ENCODE results near the gene GPX5.

Gene GPX5

GRCh38 chr6:28563430-28564095 lies 37.9 kb downstream of the GPX5 start:
- DNase-seq = no peak

GRCh38 chr6:28565823-28566526 lies 40.3 kb downstream of the GPX5 start:
- DNase-seq = no peak

DNA sequence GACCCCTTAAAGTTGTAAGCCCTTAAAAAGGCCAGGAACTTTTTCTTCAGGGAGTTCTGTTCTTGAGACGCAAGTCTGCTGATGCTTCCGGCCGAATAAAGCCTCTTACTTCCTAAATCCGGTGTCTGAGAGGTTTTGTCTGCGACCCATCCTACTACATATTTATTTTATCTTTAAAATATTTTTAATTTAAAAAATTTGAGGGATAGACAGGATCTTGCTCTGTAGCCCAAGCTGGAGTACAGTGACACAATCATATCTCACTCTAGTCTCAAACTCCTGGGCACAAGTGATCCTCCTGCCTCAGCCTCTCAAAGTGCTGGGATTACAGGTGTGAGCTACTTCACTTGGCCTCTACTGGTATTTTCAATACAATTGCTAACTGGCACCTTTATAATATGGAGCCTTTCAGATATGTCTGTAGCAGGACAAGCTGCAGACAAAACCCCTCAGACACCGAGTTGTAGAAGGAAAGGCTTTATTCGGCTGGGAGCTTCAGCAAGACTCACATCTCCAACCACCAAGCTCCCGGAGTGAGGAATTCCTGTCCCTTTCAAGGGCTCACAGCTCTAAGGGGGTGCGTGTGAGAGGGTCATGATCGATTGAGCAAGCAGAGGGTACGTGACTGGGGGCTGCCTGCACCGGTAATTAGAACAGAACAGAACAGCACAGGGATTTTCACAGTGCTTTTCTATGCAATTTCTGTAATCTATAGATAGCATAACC lies 41.0 kb downstream of the GPX5 start:
- DNase-seq = no peak

- DNase-seq = no peak
These were observed 41.8 kb downstream of the GPX5 start for GRCh38 chr6:28567506-28567905.

DNA sequence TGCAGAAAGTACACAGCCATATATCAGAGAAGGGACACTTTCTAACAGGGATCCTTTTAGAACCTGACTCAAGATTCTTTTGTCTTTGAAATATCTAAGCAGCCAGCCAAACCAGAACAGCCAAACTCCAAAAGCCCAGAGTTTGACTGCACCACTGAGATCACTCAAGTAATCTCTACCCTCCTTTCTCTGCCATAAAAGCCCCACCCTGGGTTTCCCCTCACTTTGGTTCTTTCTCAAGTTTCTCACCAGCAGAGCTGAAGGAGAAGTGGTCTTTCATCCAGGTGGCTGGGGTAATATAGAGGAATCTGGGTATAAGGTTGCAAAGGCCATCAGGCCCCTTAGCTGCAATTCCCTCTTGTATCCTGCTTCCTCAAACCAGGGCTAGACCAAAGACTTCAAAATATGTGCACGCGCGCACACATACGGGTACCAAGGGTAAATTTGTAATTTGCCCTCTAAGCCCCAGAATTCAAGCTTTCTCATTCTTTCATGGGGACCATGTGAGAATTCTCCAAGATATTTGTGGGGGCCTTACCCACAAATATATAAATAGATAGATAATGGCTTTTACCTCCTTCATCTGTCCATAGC lies 42.9 kb downstream of the GPX5 start:
- no peak for DNase-seq

- DNase-seq = no peak
These were observed 44.1 kb downstream of the GPX5 start for GRCh38 chr6:28569748-28570147.

DNA sequence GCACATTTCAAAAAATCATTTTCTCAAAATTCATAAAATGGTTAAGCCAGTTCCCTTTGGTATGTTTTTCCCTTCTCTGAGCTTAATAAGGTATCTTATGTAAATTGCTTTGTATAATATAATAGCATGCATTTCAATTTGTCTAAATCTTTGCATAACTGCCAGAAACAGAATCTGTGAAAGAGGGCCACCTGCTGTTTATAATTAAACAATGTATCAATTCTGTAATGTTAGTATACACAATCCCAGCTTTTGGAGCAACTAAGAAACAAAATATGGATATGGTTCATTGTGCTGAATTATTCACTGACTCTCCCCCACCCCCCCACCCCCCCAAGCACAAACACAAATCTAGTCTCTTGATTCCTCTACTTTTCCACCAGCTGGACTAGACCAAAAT lies 54.8 kb downstream of the GPX5 start:
- no peak for DNase-seq

- no peak for DNase-seq
These were observed 57.8 kb downstream of the GPX5 start for GRCh38 chr6:28583463-28583862.
